GM21717 (cell line): ENCODE measurements around the gene RGS9.
"Not testable (repeated sequence)": the region's sequence is repeated elsewhere in the genome, so short reads cannot be mapped to it uniquely, and the experiment has no call there.

Experiments
- ATAC-seq: cut with Tn5 transposase; IDR thresholded peaks from one replicate; pipeline ENCODE4 v1.9.1; 2021; ENCODE audit warnings: mild to moderate bottlenecking, moderate library complexity; ENCODE audit not compliant: unreplicated experiment

The RGS9 gene

DNA sequence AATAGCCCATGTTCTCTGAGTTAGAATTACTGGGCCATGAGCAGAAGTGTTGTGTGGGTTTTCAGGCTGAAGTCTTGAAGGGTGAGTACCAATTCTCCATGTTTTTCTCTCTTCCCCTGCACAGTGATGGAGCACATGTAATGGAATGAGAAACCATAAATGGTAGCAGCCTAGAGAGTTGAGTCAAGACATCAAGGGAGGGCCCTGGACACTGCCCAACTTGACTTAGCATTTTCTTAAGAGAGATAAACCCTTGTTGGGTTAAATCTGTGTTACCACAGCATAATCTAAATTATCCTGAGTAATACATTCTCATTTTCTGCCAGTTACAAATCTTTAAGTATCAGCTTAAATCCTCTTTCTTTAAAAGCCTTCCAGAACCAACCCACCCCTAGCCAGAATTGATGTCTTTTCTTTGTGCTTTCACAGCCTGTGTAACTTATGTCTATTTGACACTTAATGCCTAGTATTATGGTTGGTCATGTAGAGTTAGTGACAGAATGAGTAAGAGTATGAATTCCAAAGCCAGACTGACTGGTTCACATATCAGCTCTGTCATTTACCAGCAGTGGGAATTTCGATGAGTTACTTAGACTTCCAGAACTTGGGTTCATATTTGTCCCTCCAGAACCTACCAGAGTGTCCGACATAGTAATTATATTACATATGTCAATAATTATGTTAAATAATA is 27.0 kb upstream of the RGS9 start:
- ATAC-seq = no peak

DNA sequence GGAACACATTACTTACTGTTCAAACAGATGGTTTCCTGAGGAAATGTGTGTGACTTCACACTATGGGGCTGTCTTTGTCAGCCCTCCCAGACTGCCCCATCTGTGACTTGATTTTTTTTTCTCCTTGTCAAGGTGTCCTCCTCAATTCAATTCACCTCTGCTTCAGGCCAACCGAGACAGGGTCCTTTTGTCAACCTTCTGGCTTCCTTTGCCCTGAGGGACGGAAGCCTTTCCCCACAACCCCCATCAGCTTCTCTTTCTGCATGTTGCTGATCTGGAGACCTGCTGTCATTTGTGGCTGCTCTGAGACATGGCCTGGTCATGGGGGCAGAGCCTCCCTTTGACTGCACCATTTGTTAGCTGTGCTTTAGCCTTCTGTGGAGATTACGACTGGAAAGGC is 21.3 kb upstream of the RGS9 start:
- no peak for ATAC-seq

DNA sequence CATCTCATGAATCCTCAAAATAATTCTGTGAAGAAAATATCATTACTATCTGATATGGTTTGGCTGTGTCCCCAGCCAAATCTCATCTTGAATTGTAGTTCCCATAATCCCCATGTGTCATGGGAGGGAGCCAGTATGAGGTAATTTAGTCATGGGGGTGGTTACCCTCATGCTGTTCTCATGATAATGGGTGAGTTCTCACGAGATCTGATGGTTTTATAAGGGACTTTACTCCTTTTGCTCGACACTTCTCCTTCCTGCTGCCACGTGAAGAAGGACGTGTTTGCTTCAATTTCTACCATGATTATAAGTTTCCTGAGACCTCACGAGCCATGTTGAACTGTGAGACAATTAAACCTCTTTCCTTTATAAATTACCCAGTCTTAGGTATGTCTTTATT is 20.7 kb upstream of the RGS9 start:
- not testable (repeated sequence) for ATAC-seq

DNA sequence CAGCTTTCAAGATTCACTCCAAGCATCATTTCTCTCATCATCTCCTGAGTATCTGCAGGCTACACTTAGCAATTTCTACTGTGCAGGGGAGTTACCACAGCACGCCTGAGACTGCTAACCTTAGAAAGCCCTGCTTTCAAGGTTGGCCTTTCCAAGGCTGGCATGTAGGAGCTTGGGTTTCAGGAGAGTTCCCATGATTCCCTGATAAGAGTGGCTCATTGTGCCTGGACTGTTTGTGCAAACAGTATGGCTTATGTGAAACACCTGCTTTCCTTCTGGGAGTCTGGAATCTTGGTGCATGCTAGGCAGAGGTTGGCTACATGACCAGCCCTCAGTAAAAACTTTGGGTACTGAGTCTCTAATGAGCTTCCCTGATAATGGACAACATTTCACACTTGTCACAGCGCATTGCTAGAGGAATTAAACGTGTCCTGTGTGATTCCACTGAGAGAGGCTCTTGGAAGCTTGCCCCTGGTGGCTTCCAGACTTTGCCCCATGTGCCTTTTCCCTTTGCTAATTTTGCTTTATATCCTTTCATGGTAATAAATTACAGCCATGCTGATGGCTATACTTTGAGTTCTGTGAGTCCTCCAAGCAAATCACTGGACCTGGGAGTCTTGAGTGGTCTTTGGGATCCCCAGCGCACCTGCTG is 19.7 kb upstream of the RGS9 start:
- no peak for ATAC-seq

DNA sequence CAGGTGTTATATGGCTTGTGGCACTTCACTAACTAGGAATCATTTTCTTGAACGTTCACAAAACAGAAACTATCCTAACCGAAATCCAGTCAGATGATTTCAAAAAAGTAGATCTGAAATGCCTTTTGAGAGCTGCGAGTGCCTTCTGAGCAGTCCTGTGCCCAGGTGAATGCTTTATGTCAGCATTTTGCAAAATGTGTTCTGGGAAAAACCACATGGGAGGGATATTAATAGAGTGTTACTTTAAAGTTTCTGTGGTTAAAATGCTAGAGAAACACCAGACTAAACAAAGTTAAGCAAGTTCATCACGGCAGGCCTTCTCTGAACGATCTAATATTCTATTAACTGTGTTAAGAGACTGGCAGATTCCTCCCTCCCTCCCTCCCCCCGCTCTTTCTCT is 15.8 kb upstream of the RGS9 start:
- no peak for ATAC-seq

DNA sequence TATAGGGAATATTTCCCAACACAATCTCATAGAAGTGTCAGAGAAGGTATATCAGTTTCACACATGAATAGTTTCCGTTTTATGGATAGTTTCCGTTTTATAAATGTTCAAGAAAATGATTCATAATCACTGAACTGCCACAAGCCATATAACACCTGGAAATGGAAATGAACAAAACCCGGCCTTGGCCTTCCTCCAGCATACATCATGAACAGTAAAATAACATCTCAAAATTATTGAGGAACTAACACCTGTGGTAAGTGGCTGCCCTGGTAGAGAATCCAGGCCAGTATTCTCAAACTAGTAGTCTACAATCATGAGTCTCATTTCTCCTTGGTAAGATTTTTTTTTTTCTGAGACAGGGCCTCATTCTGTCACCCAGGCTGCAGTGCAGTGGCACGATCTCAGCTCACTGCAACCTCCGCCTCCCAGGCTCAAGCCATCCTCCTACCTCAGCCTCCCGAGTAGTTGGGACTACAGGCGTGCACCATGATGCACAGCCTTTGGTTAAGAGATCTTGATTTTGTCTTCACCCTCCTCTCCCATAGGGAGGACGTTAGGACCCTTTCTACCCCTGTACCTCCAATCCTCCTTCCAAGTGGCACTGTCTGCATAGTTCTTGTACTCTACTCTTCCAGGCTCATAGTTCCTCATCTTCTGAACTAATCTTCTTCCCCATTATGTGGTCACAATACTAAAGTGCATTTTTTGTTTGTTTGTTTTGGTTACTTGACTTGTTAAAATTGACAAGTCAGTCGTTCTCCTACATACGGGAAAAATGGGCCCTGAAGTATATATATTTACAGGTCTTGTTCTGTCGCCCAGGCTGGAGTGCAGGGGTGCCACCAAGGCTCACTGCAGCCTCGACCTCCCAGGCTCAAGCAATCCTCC is 15.0 kb upstream of the RGS9 start:
- ATAC-seq = peak; percentile 62

DNA sequence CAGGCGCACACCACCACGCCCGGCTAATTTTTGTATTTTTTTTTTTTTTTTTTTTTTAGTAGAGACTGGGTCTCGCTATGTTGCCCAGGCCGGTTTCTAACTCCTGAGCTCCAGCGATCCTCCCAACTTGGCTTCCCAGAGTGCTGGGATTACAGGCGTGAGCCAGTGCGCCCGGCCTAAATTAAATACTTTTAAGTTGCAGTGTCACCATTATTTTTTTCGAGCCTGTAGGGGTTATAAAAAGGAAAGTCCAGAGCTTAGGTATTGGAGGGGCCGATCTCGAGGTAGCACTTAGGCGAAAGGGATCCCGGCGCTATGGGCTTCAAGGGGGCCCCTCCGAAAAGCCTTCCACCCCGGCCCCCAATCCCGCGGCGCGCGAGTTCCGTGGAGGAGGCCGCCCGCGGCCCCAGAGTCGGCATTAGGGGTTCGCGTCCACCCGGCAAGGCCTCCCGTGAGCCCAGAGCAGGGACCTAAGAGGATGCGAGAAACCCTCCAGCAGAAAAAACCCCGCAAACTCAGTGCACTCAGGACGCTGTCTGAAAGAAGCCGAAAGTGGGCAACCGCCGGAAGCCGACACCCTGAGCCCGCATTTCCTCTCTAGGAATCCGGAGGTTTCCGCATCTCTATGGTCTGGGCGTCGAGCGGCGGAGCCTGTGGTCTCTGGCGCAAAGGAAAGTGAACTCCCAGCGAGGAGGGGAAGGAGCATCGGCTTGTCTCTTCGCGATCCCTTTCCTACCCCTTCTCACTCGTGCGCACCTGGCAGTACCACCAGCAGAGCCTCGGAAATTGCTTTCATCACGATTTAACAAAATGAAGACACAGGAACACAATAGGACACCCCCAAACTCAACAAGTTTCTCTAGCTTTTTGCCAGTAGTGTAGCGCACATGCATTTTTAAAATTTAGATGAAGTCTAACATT is 14.1 kb upstream of the RGS9 start:
- peak; percentile 55 for ATAC-seq

DNA sequence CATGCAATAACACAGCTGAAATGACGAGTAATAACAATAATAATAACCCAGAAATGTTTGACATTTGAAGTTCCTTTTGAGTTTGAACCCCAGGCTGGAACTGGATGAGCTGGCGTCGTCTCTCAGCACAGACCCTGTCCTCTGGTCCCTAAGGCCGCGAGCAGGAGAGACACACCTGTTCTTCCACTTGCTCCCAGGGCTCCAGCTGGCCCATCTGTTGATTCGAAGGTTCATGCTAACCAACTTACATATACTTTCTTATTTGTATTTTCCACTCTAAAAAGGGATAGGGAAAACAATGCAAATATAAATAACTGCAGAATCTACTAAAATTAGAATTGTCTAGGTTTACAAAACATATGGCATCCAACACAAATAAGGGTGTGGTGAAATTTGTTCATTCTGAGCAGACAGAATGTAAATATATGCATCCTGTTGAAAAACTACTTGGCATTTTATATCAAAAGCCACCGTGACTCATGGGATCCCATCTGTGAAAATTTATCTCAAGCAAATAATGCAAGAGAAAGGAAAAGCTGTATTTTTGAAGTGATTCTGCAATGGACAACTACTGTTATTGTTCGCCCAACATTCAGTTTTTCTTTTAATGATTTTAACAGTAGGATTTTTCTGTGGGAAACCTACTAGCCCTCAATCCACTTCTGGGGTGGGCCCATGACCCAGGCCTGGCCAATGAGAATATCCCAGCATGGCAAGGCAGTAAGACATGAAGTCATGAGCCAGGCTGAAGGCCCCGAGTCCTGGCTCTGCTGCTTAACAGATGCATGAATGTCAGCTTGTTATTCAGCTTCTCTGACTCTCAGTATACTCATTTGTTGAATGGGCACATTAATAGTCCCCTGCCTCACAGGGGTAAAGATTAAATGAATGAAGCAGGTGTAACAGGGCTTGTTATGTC is 13.2 kb upstream of the RGS9 start:
- no peak for ATAC-seq

DNA sequence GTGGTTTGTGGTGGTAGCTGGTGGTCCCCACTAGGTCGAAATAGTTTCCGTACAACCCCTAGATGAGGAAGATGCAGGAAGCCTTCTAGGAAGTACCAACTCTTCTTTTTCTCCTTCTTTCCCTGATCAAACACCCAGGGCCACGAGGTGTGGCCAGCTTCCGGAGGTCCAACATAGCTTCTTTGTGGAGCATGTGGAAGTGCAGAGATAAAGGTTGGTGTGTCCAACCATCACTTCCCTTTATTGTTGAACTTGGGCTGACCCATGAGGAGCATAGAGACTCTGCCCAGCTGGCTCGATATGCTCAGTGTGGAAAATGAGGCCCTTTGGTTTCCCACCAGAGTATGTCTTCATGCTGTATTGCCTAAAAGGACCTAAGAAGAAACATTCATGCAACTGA is 6.3 kb upstream of the RGS9 start:
- ATAC-seq = no peak

DNA sequence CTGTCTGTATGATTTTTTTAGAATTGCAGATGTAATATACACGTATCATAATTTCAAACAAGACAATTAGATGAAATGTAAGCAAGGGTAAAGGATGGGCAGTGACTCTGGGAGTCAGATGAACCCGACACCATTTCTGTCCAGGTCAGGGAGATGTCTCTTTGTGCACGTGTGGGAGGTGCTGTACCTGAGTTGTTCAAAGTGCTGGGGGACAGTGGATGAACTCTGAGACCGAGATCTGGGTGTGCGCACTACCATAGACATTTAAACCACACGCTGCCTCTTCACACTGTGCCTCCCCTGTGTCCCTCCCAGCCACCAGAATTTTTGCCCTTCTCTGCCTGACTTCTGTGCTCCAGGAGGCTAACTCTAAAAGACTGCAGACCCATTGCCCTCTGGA is 5.9 kb upstream of the RGS9 start:
- ATAC-seq = no peak

DNA sequence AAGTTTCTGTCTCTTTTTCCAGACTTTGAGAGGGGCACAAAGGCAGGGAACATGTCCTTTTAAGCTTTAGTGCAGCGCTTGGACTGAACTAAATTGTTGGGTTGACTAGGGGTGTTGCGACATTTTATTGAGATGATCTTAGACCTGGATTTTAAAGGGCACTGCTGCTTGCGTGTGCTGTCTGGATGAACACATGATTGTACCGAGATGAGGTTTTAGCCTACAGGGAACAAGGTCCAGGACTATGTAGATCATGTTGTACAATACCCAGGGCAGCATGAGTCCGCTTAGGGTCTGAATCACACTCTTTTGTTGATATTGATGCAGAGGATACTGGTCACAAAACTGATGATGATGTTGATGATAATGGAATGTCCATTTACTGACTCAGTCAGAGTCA is 5.2 kb upstream of the RGS9 start:
- ATAC-seq = no peak

DNA sequence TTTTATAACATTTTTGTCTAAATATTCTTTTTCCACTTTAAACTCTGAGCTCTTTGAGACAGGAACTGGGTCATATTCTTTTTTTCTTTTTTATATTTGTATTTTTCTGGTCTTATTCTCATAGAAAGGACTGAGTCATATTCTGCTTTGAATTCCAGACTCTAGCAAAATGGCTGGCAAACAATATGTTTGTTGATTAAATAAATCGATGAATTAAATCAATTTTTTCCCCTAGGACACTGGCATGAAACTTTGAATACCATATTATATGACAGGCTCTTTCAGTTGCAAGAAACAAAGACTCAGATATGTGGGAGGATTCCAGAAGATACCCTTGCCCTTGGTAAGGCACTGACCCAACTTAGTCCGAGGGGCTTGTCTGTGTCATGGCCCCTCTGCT is 3.1 kb upstream of the RGS9 start:
- ATAC-seq = no peak

DNA sequence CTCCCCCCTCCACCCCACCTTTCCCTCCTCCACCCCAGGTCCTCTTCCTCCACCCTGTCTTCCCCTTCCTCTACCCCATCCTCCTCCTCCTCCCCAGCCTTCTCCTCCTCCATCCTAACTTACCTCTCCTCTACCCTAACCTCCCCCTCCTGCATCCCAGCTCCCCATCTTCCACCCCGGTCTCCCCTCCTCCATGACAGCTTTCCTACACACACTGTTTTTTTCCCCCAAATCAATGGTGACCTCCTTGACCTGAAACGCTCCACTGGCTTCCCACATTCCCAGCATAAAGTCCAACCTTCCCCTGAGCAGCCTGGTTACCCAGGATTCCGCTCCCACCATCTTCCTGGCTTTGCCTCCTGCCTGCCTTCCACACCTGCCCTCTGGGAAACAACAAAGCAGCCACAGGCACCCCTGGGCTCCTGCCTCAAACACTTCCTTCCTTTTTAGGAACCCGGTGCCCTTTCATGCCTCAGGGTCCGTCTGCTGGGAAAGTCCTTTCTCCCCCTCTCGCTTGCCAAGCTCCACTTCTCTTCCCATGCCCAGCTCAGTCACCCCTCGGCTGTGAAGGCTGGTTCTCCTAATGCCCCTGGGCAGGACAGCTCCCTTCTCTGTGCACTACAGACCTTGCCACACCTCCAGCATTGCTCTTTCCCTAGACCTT is 2.1 kb downstream of the RGS9 start:
- no peak for ATAC-seq

DNA sequence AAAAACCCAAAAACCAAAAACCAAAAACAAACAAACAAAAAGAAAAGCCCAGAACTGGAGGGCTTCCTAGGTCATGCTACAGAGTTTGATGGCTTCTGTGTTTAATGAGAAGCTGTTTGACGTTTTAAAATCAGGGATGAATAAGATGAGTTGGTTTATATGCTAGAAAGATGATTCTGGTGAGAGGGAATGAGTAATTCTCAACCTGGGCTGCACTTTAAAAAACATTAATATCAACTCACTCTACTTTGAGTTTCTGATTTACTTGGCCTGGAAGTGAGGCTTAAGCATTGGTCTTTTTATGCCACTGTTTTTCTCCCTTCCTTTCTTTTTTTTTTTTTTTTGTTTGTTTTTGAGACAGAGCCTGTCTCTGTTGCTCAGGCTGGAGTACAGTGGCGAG is 5.1 kb downstream of the RGS9 start:
- no peak for ATAC-seq

DNA sequence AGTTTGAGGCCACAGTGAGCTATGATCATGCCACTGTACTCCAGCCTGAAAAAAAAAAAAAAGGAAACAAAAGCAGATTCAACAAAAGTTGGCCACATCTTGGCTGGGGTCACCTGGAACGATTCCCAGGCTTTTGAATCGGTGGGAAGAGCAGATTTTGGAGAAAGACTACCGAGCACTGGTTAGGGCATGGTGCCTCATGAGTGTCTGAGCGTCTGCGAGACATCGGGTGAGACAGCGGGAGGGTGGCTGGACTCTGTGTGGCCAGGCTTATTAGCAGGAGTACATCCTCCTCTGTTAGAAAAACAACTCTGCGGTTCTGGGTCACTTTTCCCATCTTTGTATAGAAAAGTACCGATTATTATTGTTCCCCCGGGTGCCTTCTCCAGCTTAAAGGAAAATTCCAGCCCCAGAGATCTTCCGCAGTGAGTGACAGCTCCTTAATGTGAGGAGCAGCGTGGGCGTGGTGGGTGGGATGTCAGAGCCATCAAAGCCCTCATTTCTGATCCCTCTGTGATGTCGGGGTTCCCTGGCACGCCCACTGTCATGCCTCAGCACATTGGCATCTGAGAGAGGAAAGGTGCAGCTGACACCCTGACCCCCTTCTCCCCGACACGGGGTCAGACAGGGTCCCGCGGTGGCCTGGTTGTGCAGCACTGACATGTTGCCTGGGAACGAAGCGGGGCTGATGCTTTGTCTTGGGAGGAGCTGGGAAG is 6.9 kb downstream of the RGS9 start:
- ATAC-seq = no peak

DNA sequence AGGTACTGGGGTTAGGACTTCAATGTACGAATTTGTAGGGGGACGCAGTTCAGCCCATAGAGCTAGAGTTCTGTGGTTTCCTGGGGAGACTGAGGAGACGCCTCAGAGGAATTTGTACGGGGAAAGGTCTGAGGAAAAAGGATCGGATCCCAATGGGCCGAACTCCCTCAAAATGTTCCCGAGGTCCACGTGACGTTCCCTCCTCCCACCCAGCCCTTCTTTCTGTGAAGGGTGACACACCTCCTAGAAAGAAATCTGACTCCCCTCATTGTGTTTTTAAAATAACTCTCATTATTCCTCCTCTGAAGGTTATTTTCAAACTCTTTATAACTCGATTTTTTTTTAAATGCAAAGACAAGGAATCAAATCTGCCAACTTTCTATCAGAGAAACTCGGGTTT is 8.6 kb downstream of the RGS9 start:
- no peak for ATAC-seq

DNA sequence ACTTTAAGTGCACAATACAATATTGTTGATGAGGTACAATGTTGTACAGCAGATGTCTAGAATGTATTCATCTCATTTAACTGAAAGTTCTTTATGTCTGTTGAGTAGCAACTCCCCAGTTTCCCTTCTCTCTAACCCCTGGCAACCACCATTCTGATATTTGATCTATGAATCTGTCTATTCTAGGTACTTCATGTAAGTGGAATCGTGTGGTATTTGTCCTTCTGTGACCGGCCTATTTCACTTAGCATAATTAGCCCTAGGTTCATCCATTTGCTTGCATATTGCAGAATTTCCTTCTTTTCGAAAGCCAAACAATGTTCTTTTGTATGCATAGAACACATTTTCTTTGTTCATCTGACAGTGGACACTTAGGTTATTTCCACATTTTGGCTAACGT is 10.8 kb downstream of the RGS9 start:
- ATAC-seq = no peak

DNA sequence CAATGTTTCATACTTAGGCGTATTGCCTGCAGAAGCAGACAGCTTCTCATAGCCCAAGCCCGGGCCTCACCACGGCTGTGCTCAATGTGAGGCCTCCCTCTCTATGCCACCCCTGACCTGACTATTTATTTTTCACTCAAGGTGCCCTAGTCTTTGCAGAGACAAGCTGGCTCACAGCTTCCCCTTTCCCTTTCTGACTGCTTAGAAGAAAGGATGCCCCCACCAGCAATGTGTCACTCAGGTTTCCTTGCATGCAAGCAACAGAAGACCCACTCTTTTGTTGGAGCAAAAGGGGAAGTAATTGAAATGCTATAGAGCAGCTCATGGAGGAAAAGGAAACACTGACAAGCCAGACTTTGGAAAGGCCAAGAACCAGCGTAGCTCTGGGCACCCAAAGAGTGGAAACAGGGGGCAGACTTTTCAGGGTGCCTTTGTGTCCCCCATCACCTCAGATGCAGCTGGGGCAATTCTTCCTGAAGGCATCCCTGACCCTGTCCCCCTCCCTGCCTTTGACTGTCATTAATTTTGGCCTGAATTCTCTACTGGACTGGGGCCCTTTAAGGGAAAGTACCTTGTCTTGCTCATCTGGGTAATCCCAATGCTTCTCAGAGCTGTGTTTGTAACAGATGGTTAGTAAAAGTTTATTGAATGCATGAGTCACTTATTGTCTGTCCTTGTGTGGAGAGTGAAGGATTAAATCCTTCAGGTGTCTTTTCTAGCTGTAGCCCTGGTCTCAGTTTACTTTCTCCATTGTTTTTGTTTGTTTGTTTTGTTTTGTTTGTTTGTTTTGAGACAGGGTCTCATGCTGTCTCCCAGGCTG is 17.8 kb downstream of the RGS9 start:
- peak; percentile 81 for ATAC-seq
